ENCODE measurements around the gene RAB40AL. TPM values are rescaled to one million over a fixed set of nuclear protein-coding genes. Genes with fewer than 3 reads are reported as not detected.

Gene RAB40AL
- polyA plus RNA-seq, 1 donor (not counting 4 experiments of a cell fraction or from before 2014, with no cell fraction given), result not detected

DNA sequence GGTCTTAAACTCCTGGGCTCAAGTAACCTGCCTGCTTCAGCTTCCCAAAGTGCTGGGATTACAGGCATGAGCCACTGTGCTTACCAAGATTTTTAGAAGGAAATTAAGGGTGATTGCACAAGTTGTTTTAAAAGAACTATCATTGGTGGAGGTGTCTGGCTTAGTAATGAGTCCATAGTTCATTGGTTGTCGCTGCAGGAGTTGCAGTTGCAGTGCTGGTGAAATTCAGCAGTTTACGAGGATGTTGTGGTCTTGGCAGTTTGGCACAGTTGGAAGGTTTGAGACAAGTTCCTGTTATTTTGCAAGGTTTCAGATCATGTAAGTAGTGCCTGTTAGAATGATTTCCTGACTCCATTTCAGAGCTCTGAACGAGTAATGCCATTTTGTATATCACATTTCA lies 48.1 kb downstream of the RAB40AL start:
- DNase-seq (ENCODE audit: low read depth, low spot score), result no peak

More for the DNA sequence above, 48.1 kb downstream of the RAB40AL start:
- Histone ChIP-seq H3K9me1 (ENCODE audit: control insufficient read depth, extremely low read depth, insufficient read depth, low read length) (no peaks in the 10 kb centered on the region), H3K27ac (ENCODE audit: control insufficient read depth, insufficient read depth, low read length) (no peak overlapping the region), H3K4me2 (ENCODE audit: control insufficient read depth, extremely low read depth, insufficient read depth, low read depth, low read length) (no peak overlapping the region), H3K9ac (ENCODE audit: control insufficient read depth, extremely low read depth, insufficient read depth, low read length) (no peak overlapping the region), H2AFZ (ENCODE audit: control insufficient read depth, low read length) (no peak overlapping the region), H3K9me3 (ENCODE audit: control insufficient read depth, low read depth, low read length) (no peaks in the 10 kb centered on the region), H3K79me2 (ENCODE audit: control insufficient read depth, insufficient read depth, low read length) (no peaks in the 10 kb centered on the region), H3K4me3 (ENCODE audit: control insufficient read depth in 2 of 3, extremely low read depth in 1 of 3, insufficient read depth in 2 of 3, low read depth in 1 of 3, low read length in 3 of 3) (no peak overlapping the region), H3K4me1 (ENCODE audit: control insufficient read depth, extremely low read depth, insufficient read depth, low read length) (no peaks in the 10 kb centered on the region), H3K36me3 (ENCODE audit: control insufficient read depth in 2 of 2, extremely low read depth in 1 of 2, insufficient read depth in 2 of 2, low read length in 2 of 2) (no peaks in the 10 kb centered on the region), H3K27me3 (ENCODE audit: control insufficient read depth, extremely low read depth, insufficient read depth, low read length) (no peaks in the 10 kb centered on the region), H4K20me1 (ENCODE audit: control insufficient read depth, extremely low read depth, insufficient read depth, low read length) (no peaks in the 10 kb centered on the region)
- dilution Hi-C loops (cut with MboI; ENCODE audit: extremely low pct_ligation_motif_present, low sequenced_read_pairs), result no loop called here
- FAIRE-seq, result no peak
- TF ChIP-seq, protein P1, sequence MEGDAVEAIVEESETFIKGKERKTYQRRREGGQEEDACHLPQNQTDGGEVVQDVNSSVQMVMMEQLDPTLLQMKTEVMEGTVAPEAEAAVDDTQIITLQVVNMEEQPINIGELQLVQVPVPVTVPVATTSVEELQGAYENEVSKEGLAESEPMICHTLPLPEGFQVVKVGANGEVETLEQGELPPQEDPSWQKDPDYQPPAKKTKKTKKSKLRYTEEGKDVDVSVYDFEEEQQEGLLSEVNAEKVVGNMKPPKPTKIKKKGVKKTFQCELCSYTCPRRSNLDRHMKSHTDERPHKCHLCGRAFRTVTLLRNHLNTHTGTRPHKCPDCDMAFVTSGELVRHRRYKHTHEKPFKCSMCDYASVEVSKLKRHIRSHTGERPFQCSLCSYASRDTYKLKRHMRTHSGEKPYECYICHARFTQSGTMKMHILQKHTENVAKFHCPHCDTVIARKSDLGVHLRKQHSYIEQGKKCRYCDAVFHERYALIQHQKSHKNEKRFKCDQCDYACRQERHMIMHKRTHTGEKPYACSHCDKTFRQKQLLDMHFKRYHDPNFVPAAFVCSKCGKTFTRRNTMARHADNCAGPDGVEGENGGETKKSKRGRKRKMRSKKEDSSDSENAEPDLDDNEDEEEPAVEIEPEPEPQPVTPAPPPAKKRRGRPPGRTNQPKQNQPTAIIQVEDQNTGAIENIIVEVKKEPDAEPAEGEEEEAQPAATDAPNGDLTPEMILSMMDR (optimal IDR thresholded peaks at IDR 0.05 in 1 of 3, IDR thresholded peaks at IDR 0.05 in 1 of 3, conservative IDR thresholded peaks at IDR 0.05 in 1 of 3; ENCODE audit: extremely low read depth in 1 of 3, insufficient read depth in 2 of 3, low read length in 3 of 3), result no peak
- TF ChIP-seq EZH2 (IDR thresholded peaks at IDR 0.05; ENCODE audit: low read length), result no peak

Other genes starting within 250 kb of the RAB40AL start
- gene GPRASP2, start 224.8 kb upstream of the RAB40AL start, polyA plus RNA-seq, result 3.6 to 4.9 TPM (median 3.8 TPM) in 3 replicates
- 3.0 to 3.1 TPM (median 3.0 TPM) in 3 replicates for gene GPRASP3, start 216.5 kb upstream of the RAB40AL start, polyA plus RNA-seq
- gene BEX1, start 126.9 kb downstream of the RAB40AL start, polyA plus RNA-seq, result 2.5 to 24.6 TPM (median 6.4 TPM) in 3 replicates
- 0.29 to 0.82 TPM (median 0.37 TPM) in 3 replicates for gene NXF3, start 155.9 kb downstream of the RAB40AL start, polyA plus RNA-seq

Data from keratinocyte (primary cell).